Prostate gland (tissue), 2 donors: ENCODE data around the gene TOP2A.

Source experiments
- POLR2A ChIP-seq: fragments of 450-650 bp; IDR thresholded peaks from one replicate; pipeline ENCODE4 v1.6.1; 2016; ENCODE audit warnings: antibody characterized with exemption, mild to moderate bottlenecking
- POLR2AphosphoS5 ChIP-seq: sonication (generic); formaldehyde crosslinking; IDR thresholded peaks from one replicate; pipeline ENCODE4 v1.6.1; 2017; ENCODE audit warnings: antibody characterized with exemption
- TF ChIP-seq, protein P1 (sequence below), 4 experiments: fragments of 200-600 bp in 2 of 4; fragments of 450-650 bp in 2 of 4; sonication (generic) in 2 of 4; IDR thresholded peaks; 1 replicate in 3 of 4; 2 replicates in 1 of 4; pipeline ENCODE4 v1.5.1; 2016 to 2019; ENCODE audit warnings: antibody characterized with exemption in 4 of 4, mild to moderate bottlenecking in 2 of 4, moderate library complexity in 2 of 4

GRCh38 chr17:40410082-40410481 lies 7.6 kb downstream of the TOP2A start:
- TF ChIP-seq POLR2A (no peak), POLR2AphosphoS5 (no peak)
- TF ChIP-seq, protein P1, sequence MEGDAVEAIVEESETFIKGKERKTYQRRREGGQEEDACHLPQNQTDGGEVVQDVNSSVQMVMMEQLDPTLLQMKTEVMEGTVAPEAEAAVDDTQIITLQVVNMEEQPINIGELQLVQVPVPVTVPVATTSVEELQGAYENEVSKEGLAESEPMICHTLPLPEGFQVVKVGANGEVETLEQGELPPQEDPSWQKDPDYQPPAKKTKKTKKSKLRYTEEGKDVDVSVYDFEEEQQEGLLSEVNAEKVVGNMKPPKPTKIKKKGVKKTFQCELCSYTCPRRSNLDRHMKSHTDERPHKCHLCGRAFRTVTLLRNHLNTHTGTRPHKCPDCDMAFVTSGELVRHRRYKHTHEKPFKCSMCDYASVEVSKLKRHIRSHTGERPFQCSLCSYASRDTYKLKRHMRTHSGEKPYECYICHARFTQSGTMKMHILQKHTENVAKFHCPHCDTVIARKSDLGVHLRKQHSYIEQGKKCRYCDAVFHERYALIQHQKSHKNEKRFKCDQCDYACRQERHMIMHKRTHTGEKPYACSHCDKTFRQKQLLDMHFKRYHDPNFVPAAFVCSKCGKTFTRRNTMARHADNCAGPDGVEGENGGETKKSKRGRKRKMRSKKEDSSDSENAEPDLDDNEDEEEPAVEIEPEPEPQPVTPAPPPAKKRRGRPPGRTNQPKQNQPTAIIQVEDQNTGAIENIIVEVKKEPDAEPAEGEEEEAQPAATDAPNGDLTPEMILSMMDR (IDR thresholded peaks at IDR 0.05), result no peak
